GM21381 (cell line): ENCODE measurements around the gene PRR13.
"Not testable (repeated sequence)": the region's sequence is repeated elsewhere in the genome, so short reads cannot be mapped to it uniquely, and the experiment has no call there.

Source experiments
- ATAC-seq: cut with Tn5 transposase; IDR thresholded peaks from one replicate; pipeline ENCODE4 v1.9.1; 2021; ENCODE audit warnings: mild to moderate bottlenecking, moderate library complexity; ENCODE audit not compliant: unreplicated experiment

Gene PRR13

DNA sequence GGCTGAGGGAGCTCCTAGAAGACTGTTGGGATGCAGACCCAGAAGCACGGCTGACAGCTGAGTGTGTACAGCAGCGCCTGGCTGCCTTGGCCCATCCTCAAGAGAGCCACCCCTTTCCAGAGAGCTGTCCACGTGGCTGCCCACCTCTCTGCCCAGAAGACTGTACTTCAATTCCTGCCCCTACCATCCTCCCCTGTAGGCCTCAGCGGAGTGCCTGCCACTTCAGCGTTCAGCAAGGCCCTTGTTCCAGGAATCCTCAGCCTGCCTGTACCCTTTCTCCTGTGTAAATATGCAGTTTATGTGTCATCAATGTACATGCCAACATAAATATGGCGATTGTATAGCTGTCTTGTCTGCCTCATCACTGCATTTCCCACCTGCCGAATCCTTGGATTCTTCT, 10.3 kb upstream of the PRR13 start:
- ATAC-seq, result no peak

DNA sequence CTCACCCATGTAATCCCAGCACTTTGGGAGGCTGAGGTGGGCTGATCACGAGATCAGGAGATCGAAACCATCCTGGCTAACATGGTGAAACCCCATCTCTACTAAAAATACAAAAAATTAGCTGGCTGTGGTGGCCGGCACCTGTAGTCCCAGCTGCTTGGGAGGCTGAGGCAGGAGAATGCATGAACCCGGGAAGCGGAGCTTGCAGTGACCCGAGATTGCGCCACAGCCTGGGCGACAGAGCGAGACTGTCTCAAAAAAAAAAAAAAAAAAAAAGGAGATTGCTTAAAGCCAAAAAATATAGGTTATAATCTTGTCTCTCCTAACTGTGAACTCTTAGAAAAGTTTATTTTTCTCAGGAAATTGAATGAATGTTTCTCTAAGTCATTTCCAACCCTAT, 6.2 kb upstream of the PRR13 start:
- not testable (repeated sequence) for ATAC-seq

DNA sequence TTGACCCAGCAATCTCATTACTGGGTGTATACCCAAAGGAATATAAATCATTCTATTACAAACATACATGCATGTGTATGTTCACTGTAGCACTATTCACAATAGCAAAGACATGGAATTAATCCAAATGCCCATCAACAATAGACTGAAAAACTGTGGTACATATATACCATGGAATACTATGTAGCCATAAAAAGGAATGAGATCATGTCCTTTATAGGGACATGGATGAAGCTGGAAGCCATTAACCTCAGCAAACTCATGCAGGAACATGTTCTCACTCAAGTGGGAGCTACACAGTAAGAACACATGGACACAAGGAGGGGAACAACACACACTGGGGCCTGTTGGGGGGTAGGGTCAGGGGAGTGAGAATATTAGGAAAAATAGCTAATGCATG, 2.0 kb upstream of the PRR13 start:
- not testable (repeated sequence) for ATAC-seq

DNA sequence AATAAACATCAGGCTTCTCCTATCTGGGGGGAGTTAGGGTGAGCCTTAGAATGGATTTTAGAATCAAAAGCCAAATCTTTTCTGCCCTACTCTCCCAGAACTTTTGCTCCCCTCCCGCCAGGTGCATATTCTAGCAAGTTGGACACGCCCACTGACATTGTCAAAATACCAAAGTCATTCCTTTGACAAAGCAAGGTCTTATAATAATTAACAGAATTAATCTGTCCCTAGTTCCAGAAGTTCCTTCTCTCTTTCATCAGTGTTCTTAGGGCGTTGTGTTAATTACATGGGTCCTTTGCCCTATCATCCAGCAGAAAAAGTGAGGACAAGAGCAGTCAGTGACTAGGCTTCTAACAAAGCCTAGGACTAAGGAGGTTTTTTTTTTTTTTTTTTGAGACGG, 2.4 kb downstream of the PRR13 start:
- ATAC-seq, result no peak

- not testable (repeated sequence) for ATAC-seq
Observed at GRCh38 chr12:53444593-53445325, 3.2 kb downstream of the PRR13 start.

DNA sequence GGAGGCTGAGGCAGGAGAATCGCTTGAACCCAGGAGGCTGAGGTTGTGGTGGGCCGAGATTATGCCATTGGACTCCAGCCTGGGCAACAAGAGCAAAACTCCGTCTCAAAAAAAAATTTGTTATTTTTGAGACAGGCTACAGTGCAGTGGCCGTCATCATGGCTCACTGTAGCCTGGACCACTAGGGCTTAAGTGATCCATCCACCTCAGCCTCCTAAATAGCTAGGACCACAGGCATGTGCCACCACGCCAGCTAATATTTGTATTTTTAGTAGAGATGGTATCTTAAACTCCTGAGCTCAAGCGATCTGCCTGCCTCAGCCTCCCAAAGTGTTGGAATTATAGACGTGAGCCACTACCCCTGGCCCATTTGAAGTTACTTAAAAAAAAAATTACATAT, 9.4 kb downstream of the PRR13 start:
- no peak for ATAC-seq

GRCh38 chr12:53451661-53452158, 10.2 kb downstream of the PRR13 start, which contains the start of gene PCBP2:
Gene PCBP2 (plus strand): TSS chr12:53452102. CDS start chr12:53454801, 2,699 bp downstream.
- peak; percentile 97 for ATAC-seq

GRCh38 chr12:53452159-53453077, 10.9 kb downstream of the PRR13 start:
- no peak for ATAC-seq

GRCh38 chr12:53453953-53454640, 12.6 kb downstream of the PRR13 start:
- no peak for ATAC-seq

GRCh38 chr12:53454707-53455106, 13.2 kb downstream of the PRR13 start:
- ATAC-seq, result no peak

DNA sequence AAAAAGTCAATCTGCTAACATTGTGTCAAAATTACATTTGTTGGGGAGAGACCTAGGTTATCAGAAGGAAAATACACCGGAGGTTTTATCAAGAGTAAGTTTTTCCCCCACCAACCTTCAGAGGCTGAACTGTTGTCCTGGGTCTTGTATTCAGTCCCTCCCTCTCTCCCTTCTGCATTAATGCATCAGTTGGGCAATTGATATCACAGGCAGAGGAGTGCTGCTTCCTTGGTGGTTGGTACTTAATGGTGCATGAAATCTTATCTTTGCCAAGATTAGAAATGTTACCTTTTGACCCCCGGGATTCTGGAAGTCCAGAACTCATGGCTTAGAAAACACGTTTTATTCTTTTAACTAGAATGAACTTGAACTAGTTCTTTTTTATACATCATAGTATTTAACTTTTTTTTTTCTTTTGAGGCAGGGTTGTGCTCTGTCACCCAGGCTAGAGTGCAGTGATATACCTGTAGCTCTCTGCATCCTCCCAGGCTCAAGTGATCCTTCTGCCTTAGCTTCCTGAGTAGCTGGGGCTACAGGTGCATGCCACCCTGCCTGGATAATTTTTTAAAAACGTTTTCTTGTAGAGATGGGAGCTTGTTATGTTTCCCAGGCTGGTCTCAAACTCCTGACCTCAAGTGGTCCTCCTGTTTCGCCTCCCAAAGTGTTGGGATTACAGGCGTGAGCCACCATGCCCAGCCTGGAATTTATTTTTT, 15.3 kb downstream of the PRR13 start:
- ATAC-seq, result no peak

DNA sequence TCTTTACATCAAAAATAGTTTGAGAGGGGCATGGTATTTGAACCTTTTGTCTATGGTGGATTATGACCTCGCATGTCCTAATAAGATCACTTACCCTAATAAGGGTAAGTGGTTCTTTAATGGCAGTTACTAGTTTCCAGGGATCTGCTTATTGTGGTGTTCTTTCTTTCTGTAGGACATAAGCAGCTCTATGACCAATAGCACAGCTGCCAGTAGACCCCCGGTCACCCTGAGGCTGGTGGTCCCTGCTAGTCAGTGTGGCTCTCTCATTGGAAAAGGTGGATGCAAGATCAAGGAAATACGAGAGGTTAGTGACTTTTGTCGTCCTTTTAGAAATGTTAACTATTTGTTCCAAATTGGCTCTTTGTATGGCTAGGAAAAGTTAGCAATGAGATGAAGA, 17.6 kb downstream of the PRR13 start:
- ATAC-seq, result no peak

- no peak for ATAC-seq
Observed at GRCh38 chr12:53461059-53461458, 19.5 kb downstream of the PRR13 start.

DNA sequence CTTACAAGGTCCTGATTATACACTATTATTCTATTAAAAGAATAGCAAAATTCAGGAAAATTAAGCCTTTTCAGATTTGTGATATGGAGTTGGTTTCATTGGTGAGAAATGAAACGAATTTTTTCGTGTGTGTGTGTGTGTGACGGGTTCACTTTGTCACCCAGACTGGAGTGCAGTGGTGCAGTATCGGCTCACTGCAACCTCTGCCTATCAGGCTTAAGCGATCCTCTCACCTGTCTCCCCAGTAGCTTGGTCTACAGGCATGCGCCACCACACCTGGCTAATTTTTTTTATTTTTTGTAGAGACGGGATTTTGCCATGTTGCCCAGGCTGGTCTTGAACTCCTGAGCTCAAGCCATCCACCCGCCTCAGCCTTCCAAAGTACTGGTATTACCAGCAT, 20.1 kb downstream of the PRR13 start:
- ATAC-seq, result no peak

- no peak for ATAC-seq
Observed at GRCh38 chr12:53462935-53463334, 21.4 kb downstream of the PRR13 start.

DNA sequence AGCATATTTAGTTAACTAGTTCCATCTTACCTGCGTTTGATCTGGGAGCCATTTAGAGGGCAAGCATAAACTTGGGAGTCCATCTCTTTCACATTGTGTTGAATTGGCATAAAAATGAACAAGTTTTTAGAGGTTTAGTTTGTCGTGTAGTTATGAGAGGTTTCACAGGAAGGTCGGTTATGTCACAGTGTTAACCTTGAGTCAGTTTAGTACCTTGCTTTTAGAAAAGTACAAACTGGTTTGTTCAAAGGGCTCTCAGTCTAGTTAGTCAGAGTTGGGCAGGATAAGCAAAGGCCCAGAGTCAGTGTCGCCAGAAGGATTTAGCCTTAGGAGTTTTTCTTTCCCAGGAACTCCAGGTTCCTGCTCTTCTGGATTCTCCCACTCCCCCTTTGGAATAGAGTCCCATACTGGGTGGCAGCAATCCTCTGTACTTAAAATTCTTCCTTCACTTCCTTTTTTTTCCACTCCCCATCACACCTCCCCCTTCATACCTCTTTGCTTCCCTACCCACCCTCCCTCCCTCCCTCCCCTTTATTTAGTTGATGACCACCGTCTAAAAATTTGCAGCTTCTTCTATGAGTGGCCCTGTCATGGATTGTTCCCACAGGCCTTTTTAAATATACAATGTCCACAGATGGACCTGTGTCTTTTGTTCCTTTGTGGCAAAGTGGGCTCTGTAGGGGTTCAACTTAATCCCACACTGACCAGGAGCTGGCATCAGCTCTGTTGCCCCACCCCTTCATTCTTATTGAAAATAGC, 22.4 kb downstream of the PRR13 start:
- no peak for ATAC-seq

DNA sequence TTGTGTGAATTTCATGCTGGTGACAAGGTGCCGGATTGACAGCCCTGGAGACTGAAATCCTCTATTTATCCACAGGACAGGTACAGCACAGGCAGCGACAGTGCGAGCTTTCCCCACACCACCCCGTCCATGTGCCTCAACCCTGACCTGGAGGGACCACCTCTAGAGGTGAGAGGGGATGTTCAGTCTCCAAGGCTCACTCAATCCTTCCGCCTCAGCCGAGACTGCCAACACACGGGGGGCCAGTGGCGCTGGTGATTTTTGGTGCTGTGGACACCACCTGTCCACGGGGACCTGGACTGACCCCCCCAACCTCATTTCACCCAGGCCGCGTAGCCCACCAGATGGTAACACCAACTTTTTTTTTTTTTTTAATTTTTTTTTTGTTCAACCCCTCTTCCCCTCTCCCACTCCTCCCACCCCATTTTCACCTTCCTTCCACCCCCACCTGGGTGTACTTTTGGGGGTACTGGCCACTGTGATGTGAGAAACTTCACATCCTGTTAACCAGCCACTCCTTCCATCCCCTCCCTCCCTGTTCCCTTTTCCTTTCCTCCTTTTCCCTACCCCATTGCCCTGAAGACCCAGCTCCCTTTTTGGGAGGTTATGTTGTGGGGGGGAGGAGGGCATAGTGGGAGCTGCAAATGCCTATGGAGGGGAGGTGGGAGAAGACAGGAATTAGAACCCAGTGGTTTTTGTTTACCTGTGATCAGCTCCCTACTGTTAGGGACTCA, 23.3 kb downstream of the PRR13 start:
- no peak for ATAC-seq

GRCh38 chr12:53465679-53466078, 24.1 kb downstream of the PRR13 start:
- no peak for ATAC-seq

GRCh38 chr12:53466640-53467039, 25.1 kb downstream of the PRR13 start:
- ATAC-seq, result no peak
